ENCODE results near the gene GCFC2.

GCFC2 gene

DNA sequence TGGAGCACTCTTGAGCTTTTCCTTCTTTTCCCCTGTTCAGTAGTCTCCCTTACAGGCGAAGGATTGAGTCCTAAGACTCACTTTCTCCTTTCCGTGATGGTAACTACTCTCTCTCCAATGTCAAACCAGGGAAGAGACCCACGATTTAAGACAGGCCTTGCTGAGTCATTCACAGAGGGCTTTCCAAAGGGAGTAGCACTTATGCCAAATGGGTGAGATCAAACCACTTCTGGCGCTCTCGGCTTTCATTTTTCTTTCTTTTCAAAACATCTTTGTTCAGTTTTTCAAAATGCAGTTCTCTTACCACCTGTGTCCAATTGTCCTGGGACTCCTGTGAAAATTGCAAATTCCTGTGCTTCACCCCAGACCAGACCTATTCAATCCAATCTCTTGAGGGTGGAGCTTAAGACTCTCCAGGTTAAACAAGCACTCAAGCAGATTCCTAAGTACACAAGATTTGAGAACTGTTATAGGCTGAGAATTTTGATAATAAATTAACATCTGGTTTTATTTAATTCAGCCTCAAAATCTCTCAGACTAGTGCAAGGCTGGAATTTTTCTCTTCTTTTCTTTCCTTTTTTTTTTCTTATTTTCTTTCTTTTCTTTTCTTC, 78.5 kb downstream of the GCFC2 start:
- TF ChIP-seq, protein P1, sequence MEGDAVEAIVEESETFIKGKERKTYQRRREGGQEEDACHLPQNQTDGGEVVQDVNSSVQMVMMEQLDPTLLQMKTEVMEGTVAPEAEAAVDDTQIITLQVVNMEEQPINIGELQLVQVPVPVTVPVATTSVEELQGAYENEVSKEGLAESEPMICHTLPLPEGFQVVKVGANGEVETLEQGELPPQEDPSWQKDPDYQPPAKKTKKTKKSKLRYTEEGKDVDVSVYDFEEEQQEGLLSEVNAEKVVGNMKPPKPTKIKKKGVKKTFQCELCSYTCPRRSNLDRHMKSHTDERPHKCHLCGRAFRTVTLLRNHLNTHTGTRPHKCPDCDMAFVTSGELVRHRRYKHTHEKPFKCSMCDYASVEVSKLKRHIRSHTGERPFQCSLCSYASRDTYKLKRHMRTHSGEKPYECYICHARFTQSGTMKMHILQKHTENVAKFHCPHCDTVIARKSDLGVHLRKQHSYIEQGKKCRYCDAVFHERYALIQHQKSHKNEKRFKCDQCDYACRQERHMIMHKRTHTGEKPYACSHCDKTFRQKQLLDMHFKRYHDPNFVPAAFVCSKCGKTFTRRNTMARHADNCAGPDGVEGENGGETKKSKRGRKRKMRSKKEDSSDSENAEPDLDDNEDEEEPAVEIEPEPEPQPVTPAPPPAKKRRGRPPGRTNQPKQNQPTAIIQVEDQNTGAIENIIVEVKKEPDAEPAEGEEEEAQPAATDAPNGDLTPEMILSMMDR (IDR thresholded peaks at IDR 0.05; ENCODE audit: low read depth, low read length): no peak
- DNase-seq (ENCODE audit: extremely low read depth, low read depth): no peak

DNA sequence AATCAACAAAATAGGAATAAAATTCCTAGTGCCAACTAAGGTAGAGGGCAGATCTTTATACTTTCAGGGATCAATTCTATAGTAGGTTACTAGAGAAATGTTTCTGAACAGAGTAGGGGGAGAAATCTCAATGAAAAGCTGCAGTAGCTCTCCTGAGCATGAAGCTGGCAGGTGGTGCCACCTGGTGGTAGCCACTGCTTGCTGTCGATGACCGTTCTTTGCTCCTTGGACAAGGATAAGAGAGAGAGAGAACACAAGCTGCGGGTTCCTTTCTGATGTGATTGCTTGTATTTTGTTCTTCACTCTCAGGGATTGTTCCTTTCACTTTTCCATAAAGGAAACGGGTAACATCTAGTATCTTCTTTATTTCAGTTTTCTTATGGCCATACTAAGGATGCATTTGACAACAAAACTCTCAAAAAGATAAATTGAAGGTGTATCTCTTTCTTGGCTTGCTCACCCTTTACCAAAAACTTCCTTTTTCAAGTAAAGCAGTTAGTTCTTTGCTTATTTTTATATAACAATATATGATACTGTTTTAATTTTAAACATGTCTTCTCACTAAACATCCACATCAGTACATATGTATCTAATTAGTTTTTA, 82.7 kb downstream of the GCFC2 start:
- DNase-seq (ENCODE audit: extremely low read depth, low read depth): peak; percentile 42
- TF ChIP-seq, protein P1 (IDR thresholded peaks at IDR 0.05; ENCODE audit: low read depth, low read length): no peak; the same call in none of the 2 replicates

DNA sequence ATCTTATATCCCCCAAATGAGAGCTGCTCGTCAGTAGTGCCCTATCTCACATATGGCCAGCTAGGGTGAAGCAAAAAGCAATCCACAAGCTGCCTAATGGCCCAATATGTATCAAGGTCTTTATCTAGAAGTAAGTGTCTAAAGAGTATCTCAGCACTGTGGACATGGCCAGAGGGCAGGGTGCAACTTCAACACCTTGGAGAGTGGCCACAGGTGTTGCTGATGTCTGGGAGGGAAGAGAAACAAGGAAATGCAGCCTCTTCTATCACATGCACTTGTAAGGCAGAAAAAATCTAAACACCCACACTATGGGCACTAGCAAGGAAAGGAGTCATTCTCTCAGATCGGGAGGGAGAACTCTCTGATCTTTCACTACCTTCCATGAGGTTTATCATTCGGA, 87.8 kb downstream of the GCFC2 start:
- TF ChIP-seq, protein P1 (IDR thresholded peaks at IDR 0.05; ENCODE audit: low read depth, low read length): no peak
- no peak for DNase-seq (ENCODE audit: extremely low read depth, low read depth)

DNA sequence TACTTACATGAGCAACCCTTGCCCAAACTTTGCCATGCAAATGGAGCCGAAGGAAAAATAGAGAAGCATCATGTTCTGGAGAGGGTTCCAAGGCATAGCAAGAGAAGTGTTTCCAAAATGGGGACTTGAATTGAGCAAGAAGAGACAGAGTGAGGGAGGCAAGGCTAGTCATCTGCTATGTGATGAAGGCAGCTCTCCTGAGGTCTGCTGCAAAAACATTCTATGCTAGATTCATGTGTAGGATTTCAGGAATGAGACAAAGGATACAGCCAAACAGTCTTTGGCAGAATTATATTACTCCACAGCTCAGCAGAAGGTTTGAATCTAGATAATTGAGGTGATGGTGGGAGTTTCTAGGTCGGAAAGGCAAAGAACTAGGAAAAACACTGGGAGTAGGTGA, 88.2 kb downstream of the GCFC2 start:
- TF ChIP-seq, protein P1 (IDR thresholded peaks at IDR 0.05; ENCODE audit: low read depth, low read length): no peak
- DNase-seq (ENCODE audit: extremely low read depth, low read depth): no peak

DNA sequence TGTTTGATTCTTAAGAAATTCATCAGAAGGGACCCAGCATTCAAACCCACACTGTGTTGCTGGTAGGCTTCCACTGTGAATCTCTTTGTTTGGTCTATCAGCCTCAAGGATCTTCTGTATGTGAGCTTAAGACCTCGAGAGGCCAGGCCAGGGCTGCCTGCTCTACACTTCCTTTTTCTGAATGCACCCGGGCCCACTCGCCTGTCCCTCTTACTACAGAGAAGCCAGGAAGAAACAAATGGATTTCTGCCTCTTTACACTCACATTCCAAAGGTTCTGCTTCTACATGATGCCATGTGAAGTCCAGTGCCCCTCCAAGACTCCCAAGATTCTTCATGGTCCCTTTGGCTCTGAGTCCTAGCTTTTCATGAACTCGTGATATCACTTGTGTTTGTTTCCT, 89.5 kb downstream of the GCFC2 start:
- no peak for DNase-seq (ENCODE audit: extremely low read depth, low read depth)
- TF ChIP-seq, protein P1 (IDR thresholded peaks at IDR 0.05; ENCODE audit: low read depth, low read length): no peak

DNA sequence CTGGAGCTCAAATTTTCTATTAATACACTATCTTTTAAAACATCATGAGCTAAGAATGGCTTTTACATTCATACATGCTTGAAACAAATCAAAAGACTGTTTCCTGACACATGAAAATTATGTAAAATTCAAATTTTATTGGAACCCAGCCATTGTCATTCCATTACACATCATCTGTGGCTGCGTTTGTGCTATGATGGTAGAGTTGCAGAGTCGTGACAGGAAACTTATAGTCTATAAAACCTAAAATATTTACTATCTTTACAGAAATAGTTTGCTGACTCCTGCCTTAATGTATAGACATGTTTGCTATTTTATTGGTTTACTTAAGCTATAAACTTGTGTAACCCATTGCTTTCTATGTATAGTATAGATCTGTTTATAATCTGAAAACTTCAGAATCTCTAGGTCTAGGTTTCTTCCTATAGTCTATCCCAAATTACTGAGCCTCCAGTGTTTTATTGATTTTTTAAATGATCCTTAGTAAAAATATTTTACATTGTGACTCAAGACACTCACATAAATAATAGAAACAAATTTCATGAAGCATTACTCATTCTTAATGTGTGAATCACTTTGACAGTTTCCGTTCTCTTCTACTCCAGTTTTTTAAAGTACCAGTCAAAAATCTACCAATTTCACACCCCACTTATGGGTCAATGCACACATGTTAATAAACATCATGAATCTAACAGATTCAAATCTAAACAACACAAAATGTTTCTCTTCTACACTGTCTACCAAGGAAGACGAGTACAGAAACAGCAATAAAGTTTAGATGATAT, 90.6 kb downstream of the GCFC2 start:
- DNase-seq (ENCODE audit: extremely low read depth, low read depth): no peak
- TF ChIP-seq, protein P1 (IDR thresholded peaks at IDR 0.05; ENCODE audit: low read depth, low read length): no peak

DNA sequence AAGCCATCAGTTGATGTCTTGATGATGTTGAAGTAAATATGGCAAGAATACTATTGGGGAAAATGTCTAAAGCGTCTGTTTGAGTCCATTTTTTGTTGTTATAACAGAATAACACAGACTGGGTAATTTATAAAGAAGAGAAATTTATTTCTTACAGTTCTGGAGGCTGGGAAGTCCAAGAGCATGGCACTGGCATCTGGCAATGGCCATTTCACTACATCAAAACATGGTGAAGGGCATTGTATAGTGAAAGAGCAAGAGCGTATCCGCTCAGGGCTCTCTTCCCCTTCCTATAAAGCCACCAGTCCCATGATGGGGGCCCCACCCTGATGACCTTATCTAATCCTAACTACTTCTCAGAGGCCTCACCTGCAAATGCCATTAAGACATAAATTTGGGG, 93.8 kb downstream of the GCFC2 start:
- TF ChIP-seq, protein P1 (IDR thresholded peaks at IDR 0.05; ENCODE audit: low read depth, low read length): no peak
- DNase-seq (ENCODE audit: extremely low read depth, low read depth): no peak

Measured in AG09319 (cell line).